ENCODE data around the gene CNOT6L. TPM values are rescaled to one million over a fixed set of nuclear protein-coding genes. Genes with fewer than 3 reads are reported as not detected.

Gene CNOT6L
- total RNA-seq, 4 donors from 2014 or later, result 22.5 to 44.2 (median 35.5) TPM

DNA sequence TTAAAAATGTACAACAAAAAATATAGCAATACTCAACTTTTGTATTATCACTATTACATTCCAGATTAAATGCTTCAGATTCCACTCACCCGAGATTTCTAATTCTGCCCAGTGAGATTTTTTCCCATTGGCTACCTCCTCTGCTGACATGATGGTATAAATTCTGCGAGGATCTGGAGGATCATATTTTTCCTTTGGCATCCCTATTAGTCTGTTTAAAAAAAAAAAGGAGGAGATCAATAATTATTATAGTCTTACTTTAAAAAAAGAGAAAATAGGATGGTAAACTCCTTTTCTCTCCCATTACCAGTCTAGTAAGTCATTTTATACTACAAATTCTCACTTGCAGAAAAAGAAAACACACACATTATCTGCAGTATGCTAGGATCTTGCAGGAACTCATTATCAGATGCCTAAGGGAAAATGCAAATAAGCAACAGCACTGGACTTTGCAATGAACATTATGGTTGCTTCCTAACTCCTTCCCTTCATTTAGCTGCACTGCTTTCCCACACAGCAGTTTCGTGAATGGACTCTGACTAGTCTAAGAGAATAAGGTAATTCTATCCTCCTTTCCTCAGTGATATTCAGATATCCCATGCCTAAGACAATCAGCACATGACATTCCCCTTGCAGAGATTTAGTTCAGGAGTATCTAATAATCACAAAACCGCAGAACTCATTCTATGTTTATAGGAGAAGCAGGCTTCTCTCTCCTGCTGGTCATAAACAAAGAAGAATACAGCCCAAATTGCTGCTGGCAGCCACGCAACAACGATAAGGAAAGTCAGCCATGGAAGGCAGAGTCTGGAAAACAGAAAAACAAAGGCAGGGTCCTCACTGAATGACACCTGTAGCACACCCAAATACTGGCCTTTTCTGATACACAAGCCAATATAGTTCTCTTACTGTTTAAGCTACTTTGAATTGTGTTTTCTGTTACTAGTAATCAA is 42.7 kb downstream of the CNOT6L start:
- Histone ChIP-seq H3K27ac (no peak overlapping the region), H3K9me3 (no peaks in the 10 kb centered on the region), H3K4me3 (replicated peaks in 1 of 3) (no peak overlapping the region), H3K36me3 (peaks cover 3 to 5% of the 10 kb centered on the region in 2 donors), H3K27me3 (no peaks in the 10 kb centered on the region), H3K4me1 (peaks cover 0 to 6% of the 10 kb centered on the region in 2 donors)
- whole genome bisulfite sequencing, 2 donors, result 86 to 90% methylated on average over 6 of the region's 6 CpGs
- DNase-seq, result no peak
- TF ChIP-seq, protein P1, sequence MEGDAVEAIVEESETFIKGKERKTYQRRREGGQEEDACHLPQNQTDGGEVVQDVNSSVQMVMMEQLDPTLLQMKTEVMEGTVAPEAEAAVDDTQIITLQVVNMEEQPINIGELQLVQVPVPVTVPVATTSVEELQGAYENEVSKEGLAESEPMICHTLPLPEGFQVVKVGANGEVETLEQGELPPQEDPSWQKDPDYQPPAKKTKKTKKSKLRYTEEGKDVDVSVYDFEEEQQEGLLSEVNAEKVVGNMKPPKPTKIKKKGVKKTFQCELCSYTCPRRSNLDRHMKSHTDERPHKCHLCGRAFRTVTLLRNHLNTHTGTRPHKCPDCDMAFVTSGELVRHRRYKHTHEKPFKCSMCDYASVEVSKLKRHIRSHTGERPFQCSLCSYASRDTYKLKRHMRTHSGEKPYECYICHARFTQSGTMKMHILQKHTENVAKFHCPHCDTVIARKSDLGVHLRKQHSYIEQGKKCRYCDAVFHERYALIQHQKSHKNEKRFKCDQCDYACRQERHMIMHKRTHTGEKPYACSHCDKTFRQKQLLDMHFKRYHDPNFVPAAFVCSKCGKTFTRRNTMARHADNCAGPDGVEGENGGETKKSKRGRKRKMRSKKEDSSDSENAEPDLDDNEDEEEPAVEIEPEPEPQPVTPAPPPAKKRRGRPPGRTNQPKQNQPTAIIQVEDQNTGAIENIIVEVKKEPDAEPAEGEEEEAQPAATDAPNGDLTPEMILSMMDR (IDR thresholded peaks at IDR 0.05), result no peak
- TF ChIP-seq POLR2A (IDR thresholded peaks at IDR 0.05), result no peak
- intact Hi-C loops (cut with DNase I), result no loop called here

DNA sequence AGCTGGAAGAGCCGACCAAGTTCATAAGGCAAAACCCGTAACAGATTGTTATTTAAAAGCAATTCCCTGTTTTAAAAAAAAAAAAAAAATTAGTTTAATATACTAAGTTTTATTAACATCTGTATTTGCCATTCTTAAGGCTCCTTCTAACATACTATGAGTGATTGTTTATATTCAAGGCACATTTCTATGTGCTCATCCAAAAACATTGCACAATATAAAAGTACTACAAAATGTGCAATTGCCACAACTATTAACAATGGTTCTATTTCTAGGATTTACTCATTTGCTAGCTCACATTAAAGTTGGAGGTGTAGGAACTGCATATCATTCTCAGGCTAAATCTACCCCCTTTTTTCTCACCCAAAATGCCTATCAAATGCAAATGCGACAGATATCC is 46.1 kb downstream of the CNOT6L start:
- intact Hi-C loops (cut with DNase I), result no loop called here
- 98% methylated on average over 3 of the region's 3 CpGs for WGBS, 2 donors

DNA sequence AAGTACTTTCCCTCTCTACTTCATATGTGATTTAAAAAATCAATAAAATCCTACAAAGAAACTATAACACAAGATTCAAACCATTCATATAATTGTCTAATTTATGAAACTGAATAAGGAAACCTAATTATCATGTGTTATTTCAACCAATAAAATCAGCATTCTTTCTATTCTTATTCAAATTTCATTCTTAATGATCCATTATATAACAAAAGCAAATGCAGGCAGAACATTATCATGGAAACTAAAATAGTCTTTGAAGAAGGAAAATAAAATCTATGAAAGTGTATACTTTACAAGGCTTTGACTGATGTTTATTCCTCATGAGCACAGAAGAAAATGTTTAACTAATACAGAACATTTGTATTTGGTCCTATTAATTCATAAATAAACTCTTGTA is 47.6 kb downstream of the CNOT6L start:
- intact Hi-C loops (cut with DNase I), result no loop called here
- no peak for TF ChIP-seq POLR2A (IDR thresholded peaks at IDR 0.05)
- TF ChIP-seq, protein P1 (IDR thresholded peaks at IDR 0.05), result no peak
- H3K36me3 ChIP-seq, result peaks cover 3 to 5% of the 10 kb centered on the region in 2 donors
- H3K4me3 ChIP-seq (replicated peaks in 1 of 3), result no peak overlapping the region
- H3K9me3 ChIP-seq, result no peaks in the 10 kb centered on the region
- no peak overlapping the region for H3K27ac ChIP-seq
- peaks cover 0 to 2% of the 10 kb centered on the region in 2 donors for H3K4me1 ChIP-seq
- DNase-seq, result no peak
- no peaks in the 10 kb centered on the region for H3K27me3 ChIP-seq

More for the DNA sequence above, 46.1 kb downstream of the CNOT6L start:
- DNase-seq, result no peak
- peaks cover 0 to 6% of the 10 kb centered on the region in 2 donors for H3K4me1 ChIP-seq
- H3K27me3 ChIP-seq, result no peaks in the 10 kb centered on the region
- H3K4me3 ChIP-seq (replicated peaks in 1 of 3), result no peak overlapping the region
- TF ChIP-seq, protein P1 (IDR thresholded peaks at IDR 0.05), result no peak
- TF ChIP-seq POLR2A (IDR thresholded peaks at IDR 0.05), result no peak
- peaks cover 3 to 5% of the 10 kb centered on the region in 2 donors for H3K36me3 ChIP-seq
- no peak overlapping the region for H3K27ac ChIP-seq
- H3K9me3 ChIP-seq, result no peaks in the 10 kb centered on the region

DNA sequence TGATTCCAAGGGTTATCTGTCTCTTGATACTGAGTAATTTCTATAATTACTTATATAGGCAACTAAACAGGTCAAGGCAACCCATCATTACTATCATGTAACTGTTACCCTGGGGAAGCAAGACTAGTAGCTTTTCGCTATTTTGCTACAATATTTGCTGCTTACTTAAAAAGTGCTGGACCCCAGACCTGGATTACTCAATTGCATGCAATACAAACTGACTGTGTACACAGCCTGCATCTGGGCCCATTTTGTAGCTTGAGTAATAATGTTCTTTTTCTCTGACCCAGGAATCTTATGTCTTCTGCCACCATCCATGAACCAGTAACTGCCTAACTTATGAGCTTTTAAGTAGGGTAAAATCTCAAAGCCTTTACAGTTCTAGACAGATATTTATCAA is 53.4 kb downstream of the CNOT6L start:
- Histone ChIP-seq H3K9me3 (no peaks in the 10 kb centered on the region), H3K27ac (no peak overlapping the region), H3K27me3 (no peaks in the 10 kb centered on the region), H3K4me1 (no peaks in the 10 kb centered on the region), H3K4me3 (replicated peaks in 1 of 3) (no peak overlapping the region), H3K36me3 (no peaks in the 10 kb centered on the region)
- WGBS, 2 donors, result 100% methylated on average over 1 of the region's 1 CpG
- intact Hi-C loops (cut with DNase I), result no loop called here
- no peak for DNase-seq
- TF ChIP-seq POLR2A (IDR thresholded peaks at IDR 0.05), result no peak
- TF ChIP-seq, protein P1 (IDR thresholded peaks at IDR 0.05), result no peak

DNA sequence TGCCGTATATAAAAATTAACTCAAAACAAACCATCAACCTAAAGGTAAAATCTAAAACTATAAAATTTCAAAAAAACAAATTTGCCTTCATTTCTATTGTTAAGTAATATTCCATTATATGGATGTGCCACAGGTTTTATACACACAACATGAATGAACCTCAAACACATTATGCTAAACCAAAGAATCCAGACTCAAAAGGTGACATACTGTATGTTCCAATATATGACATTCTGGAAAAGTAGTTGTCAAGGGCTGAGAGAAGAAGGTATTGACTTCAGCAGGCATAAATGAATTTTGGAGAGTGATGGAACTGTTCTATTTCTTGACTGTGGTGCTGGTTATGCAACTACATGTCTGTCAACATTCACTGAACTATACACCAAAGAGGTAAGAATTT is 56.6 kb downstream of the CNOT6L start:
- WGBS, 2 donors, result 98 to 100% methylated on average over 1 of the region's 1 CpG
- no peaks in the 10 kb centered on the region for H3K9me3 ChIP-seq
- H3K27ac ChIP-seq, result no peak overlapping the region
- no peaks in the 10 kb centered on the region for H3K27me3 ChIP-seq
- intact Hi-C loops (cut with DNase I), result no loop called here
- no peak for DNase-seq
- H3K36me3 ChIP-seq, result no peaks in the 10 kb centered on the region
- H3K4me1 ChIP-seq, result no peaks in the 10 kb centered on the region
- no peak for TF ChIP-seq POLR2A (IDR thresholded peaks at IDR 0.05)
- TF ChIP-seq, protein P1 (IDR thresholded peaks at IDR 0.05), result no peak
- H3K4me3 ChIP-seq (replicated peaks in 1 of 3), result no peak overlapping the region
